GM12892 (cell line): ENCODE measurements around the gene RPEL1.
A peak's percentile ranks its signal among the peaks of the same experiment; 100 is the strongest.
"Not testable (repeated sequence)": the region's sequence is repeated elsewhere in the genome, so short reads cannot be mapped to it uniquely, and the experiment has no call there.

ENCODE experiments used
- DNase-seq: peaks from one replicate; pipeline ENCODE4 v3.0.0; 2011; ENCODE audit not compliant: insufficient read length
- FAIRE-seq: peaks from 2 replicates; lab custom pipeline; 2011; peaks lifted over from hg19 to GRCh38; lab: Jason Lieb, UNC
- POLR2A ChIP-seq: IDR thresholded peaks from 2 replicates; pipeline ENCODE4 v1.6.1; 2011; ENCODE audit warnings: low read depth, low read length, control low read depth
- POLR2AphosphoS5 ChIP-seq: IDR thresholded peaks from 2 replicates; pipeline ENCODE4 v1.6.1; 2011; ENCODE audit warnings: low read depth, low read length, control low read depth
- TAF1 ChIP-seq: IDR thresholded peaks from 2 replicates; pipeline ENCODE4 v1.6.1; 2011; ENCODE audit warnings: low read depth, mild to moderate bottlenecking, control low read depth, low read length, borderline replicate concordance

Gene RPEL1

GRCh38 chr10:103244666-103245271 lies 918 bp upstream of the RPEL1 start:
- FAIRE-seq = peak; percentile 89
- TF ChIP-seq POLR2AphosphoS5 (no peak), POLR2A (no peak), TAF1 (no peak)
- peak; percentile 61 for DNase-seq

GRCh38 chr10:103246324-103246723 lies 637 bp downstream of the RPEL1 start:
- DNase-seq = no peak
- FAIRE-seq = no peak
- TF ChIP-seq POLR2A = no peak
- no peak for TF ChIP-seq POLR2AphosphoS5
- TF ChIP-seq TAF1 = no peak

GRCh38 chr10:103254113-103254512 lies 8.4 kb downstream of the RPEL1 start:
- TF ChIP-seq TAF1 = no peak
- no peak for TF ChIP-seq POLR2A
- TF ChIP-seq POLR2AphosphoS5 = no peak
- FAIRE-seq = no peak
- DNase-seq = no peak

GRCh38 chr10:103254538-103255325 lies 9.0 kb downstream of the RPEL1 start:
- DNase-seq = no peak

GRCh38 chr10:103256613-103257012 lies 10.9 kb downstream of the RPEL1 start:
- DNase-seq (no peak), FAIRE-seq (no peak)
- TF ChIP-seq POLR2AphosphoS5 (no peak), TAF1 (no peak), POLR2A (no peak)

More at GRCh38 chr10:103254538-103255325, 9.0 kb downstream of the RPEL1 start:
- no peak for FAIRE-seq
- no peak for TF ChIP-seq TAF1
- TF ChIP-seq POLR2AphosphoS5 = no peak
- no peak for TF ChIP-seq POLR2A

- DNase-seq (no peak), FAIRE-seq (no peak)
- TF ChIP-seq POLR2A (no peak), TAF1 (no peak), POLR2AphosphoS5 (no peak)
These were observed 12.1 kb downstream of the RPEL1 start for GRCh38 chr10:103257812-103258211.

- not testable (repeated sequence) for DNase-seq, FAIRE-seq
These were observed 13.2 kb downstream of the RPEL1 start for GRCh38 chr10:103258928-103259327.

- DNase-seq (no peak), FAIRE-seq (no peak)
- TF ChIP-seq TAF1 (no peak), POLR2AphosphoS5 (no peak), POLR2A (no peak)
These were observed 14.3 kb downstream of the RPEL1 start for GRCh38 chr10:103259989-103260388.

GRCh38 chr10:103262229-103262628 lies 16.5 kb downstream of the RPEL1 start:
- no peak for DNase-seq
- no peak for TF ChIP-seq POLR2AphosphoS5
- TF ChIP-seq TAF1 = no peak
- no peak for TF ChIP-seq POLR2A
- FAIRE-seq = no peak

- no peak for DNase-seq
- FAIRE-seq = no peak
- TF ChIP-seq TAF1 (no peak), POLR2A (no peak), POLR2AphosphoS5 (no peak)
These were observed 20.1 kb downstream of the RPEL1 start for GRCh38 chr10:103265717-103266329.

- no peak for TF ChIP-seq POLR2A
- no peak for TF ChIP-seq TAF1
- TF ChIP-seq POLR2AphosphoS5 = no peak
- no peak for FAIRE-seq
- DNase-seq = no peak
These were observed 27.4 kb downstream of the RPEL1 start for GRCh38 chr10:103273041-103273441.
